Stimulated activated CD4-positive, alpha-beta T cell treated with anti-CD3 and anti-CD28 coated beads, Interleukin-12 subunit alpha, Interleukin-12 subunit beta, amount 100 ng/mL, for 24 hours (primary cell): Measurements from ENCODE around the gene RNASE7.
A peak's percentile ranks its signal among the peaks of the same experiment; 100 is the strongest.
"Not testable (repeated sequence)": the region's sequence is repeated elsewhere in the genome, so short reads cannot be mapped to it uniquely, and the experiment has no call there.

Experiments
- DNase-seq, 2 experiments: peaks; one replicate each; pipeline ENCODE4 v3.0.0-alpha.2; 2020; ENCODE audit warnings: low read depth in 2 of 2

Gene RNASE7

GRCh38 chr14:21041676-21042433, at the start of gene RNASE7:
Gene RNASE7, plus strand, starts transcription at chr14:21042362. Its CDS starts 631 bp downstream, at chr14:21042993.
- DNase-seq = no peak

DNA sequence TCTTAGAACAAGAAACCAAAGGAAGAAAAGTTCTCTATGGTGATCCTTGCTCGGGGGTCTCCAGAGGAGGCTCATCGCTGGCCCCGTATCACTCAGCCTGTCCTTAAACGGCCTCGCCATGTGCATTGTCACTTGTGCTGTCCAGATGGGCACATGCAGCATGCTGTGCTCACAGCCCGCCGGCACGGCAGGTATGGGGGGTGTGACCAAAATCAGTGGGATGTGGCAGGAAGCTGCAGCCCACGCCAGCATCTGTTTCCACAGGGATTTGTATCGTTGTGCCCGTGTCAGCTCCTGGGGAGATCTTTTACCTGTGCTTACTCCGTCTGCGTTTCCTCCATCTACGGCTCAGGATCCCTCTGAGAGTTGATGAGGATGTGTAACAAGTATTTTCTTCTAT, 45.6 kb upstream of the RNASE7 start:
- DNase-seq = no peak

GRCh38 chr14:20997115-20997514, 45.0 kb upstream of the RNASE7 start:
- no peak for DNase-seq

GRCh38 chr14:20997564-20997963, 44.6 kb upstream of the RNASE7 start:
- no peak for DNase-seq

- no peak for DNase-seq
These were observed 44.0 kb upstream of the RNASE7 start for GRCh38 chr14:20998139-20998538.

DNA sequence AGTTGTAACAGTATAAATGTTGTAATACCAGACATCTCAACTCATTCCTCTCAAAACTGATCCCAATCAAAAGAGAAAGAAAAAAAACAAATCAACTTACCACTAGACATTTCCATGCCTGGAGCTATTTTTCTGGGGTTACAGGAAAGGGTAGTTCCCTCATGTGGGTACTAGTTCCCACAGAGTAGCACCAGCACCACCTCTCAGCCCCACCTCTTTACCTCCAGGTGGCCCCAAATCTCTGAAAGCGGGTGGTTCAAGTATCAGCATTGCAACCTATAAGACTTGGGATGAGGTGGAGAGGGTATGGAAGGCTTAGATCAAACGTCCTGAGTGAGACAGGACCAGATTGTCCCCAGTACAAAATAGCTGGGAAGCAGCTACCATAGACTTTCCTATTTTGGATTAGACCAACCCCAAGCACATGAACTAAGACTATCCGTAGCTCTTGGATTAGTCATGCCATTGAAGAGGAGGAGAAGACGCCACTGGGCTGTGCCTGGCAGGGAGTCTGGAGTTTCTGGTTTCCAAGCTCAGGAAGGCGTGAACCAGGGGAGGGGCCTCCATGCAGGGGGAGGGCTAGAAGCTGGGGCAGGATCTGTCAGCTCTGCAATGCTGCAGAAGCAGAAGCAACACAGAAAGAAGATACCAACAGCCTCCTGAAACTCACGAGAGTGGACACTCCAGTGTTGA, 43.3 kb upstream of the RNASE7 start, which contains the start of gene SLC39A2:
TSS of gene SLC39A2 (plus strand) at position 620 of the 693 bp plus-strand sequence. CDS start 154 bp downstream, outside the sequence.
- DNase-seq = no peak

- DNase-seq = no peak
These were observed 42.6 kb upstream of the RNASE7 start for GRCh38 chr14:20999591-20999990.

- DNase-seq = no peak
These were observed 40.9 kb upstream of the RNASE7 start for GRCh38 chr14:21001218-21001617.

DNA sequence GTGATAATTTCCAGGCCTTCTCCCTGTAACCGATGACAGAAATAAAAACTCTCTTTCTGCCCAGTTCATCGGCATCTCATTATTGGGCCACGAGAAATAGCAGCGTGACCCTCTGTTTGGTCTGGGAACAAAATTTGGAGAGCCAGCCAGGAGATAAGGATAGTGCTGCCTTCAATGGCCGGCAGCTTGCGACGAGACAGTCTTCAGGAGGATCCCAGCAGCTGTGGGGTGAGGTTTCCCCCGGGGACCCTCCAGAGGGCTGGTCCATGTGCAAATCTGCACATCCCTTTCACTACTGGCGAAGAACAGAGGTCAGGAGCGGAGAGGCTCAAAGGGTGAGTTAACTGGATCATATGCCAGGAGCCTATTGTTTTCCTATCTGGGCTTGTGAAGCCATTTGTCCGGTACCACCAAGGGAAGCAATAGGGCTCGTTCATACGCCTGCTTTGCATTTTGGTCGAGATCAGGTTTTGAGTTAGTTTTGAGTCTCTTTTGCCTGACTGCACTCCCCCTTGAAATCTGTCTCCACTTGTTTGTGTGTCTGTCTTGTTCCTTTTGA, 38.3 kb upstream of the RNASE7 start:
- DNase-seq = no peak

DNA sequence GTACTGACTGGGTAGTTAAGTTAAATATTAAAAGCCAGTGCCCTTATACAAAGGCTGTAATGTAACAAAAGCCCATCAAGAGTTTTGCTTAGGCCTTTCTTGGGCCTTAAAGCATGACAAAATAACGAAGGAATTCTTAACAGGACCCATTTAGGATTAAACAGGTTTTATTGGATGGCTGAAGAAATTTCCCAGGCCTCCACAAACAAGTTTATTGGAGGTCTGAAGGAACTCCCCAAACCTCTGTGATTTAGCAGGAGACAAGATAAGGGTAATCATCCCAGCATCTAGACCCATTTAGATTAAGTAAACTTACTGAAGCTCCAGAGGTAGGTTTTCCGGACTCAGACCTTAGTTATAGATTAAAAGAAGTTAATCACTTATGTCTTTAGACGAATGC, 32.4 kb upstream of the RNASE7 start:
- not testable (repeated sequence) for DNase-seq

- DNase-seq = no peak
These were observed 31.0 kb upstream of the RNASE7 start for GRCh38 chr14:21011136-21011535.

DNA sequence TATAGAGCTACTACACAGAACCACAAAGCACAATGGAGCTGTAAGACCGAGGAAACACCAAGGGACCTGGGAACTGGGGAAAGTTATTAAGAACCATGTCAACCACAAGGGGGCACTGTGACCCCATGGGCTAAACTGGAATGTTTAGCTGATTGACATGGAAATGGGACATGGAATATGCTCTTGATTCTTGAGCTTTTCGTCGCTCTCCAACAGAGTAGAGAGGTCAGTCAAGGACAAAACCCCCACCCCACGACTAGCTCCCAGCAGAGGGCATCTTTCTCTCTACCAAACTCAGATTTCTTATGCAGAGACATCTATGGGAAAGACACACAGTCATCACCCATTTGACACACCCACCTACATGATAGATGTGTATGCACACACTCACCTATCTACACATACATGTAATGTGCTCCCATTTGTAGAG, 27.4 kb upstream of the RNASE7 start:
- peak; percentile 58 to 81 for DNase-seq

- DNase-seq = no peak
These were observed 26.9 kb upstream of the RNASE7 start for GRCh38 chr14:21015312-21015711.

DNA sequence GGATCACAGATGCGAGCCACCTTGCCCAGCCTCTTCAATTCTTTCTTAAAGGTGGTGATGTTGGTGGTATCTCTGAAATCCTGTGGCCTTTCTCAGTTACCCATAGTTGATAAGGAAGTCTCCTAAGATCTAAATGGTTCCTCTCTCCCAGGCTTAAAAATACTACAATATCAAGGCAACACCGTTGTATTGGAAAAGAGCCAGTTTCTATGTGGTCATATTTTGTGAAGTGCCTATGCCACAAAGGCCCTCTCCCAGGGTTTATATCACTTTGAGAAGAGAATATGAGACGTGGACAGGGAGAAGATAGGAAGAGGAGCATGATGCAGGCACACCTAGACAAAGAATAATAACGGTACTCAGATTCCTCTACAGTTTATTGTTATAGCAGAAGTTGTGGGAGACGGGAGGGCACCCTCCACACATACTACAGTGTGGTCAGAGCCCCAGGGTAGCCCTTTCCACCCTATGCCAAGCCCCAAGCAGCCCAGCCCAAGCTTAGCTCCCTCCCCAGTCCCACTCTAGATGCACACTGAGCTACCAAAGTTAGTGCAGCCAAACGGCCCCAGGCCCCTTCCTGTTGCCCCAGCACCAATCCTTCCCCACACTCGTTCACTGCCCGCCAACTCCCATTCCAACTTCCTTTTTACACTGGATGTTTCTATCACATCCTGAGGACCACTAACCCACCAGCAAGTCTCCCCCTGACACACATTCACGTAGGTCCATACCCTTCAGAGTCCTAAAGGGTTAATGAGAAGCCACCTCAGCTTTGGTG, 25.6 kb upstream of the RNASE7 start:
- no peak for DNase-seq

- DNase-seq = no peak
These were observed 24.5 kb upstream of the RNASE7 start for GRCh38 chr14:21017528-21018245.

GRCh38 chr14:21018286-21018685, 23.9 kb upstream of the RNASE7 start:
- no peak for DNase-seq

DNA sequence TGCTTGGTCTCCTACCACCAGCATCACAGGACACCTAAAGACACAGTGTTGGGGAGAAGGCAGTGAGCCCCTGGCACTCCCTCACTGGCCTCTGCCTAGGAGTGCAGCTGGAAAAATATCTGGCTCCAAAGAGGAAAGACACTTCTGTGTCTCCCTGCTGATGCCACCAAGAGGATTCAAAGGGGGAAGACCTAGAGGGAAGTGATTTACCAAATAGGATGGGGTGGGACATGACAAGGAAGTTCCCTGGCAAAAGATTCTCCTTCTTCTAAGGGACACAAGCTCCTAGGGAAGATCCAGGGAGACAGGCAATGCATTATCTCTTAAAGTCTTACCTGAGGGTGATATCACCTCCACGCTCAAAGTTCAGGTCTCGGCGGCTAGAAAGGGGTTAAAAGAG, 23.4 kb upstream of the RNASE7 start:
- DNase-seq = no peak

DNA sequence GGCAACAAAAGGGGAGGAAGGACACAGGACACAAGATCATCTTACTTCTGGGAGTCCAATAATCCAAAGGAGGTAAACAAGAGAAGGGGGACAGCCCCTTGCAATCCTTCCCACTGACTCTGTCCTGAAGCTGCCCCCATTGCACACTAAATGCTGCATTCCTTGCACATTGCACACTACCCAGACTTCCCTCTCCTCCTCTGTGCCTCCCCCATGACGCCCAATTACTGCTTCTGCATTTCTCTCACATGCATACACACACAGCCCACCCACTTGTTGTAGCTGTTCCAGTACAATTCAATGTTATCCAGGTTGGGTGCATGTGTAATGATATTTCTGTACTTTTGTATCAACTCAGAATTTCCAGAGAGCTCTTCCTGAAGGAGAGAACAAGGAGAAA, 22.8 kb upstream of the RNASE7 start:
- no peak for DNase-seq

DNA sequence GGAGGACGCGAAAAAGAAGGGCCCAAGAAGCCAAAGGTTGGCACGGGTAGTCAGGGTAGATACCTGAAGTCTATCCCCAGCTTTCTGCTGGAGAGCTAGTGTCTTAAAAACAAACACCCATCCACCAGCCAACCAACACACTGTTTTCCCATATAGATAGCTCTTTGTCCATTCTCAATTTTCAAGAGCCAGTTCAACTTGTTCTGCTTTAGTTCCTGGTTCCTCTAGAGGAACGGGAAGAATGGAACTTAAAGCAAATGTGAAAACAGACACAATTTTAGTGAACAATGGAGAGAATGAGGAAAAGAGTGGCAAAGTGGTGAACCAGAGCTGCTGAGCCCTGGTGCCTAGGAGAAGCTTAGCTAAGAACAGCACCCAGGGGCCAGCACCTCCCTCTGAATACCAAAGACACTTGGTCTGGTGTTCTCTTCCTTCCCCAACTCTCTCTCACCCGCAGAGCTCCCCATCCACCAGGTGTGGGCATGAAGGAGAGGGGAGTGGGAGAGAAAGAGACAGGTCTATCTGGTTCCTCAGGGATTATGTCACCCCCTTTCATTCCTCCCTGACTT, 21.1 kb upstream of the RNASE7 start:
- DNase-seq = no peak

GRCh38 chr14:21022686-21023085, 19.5 kb upstream of the RNASE7 start:
- no peak for DNase-seq

DNA sequence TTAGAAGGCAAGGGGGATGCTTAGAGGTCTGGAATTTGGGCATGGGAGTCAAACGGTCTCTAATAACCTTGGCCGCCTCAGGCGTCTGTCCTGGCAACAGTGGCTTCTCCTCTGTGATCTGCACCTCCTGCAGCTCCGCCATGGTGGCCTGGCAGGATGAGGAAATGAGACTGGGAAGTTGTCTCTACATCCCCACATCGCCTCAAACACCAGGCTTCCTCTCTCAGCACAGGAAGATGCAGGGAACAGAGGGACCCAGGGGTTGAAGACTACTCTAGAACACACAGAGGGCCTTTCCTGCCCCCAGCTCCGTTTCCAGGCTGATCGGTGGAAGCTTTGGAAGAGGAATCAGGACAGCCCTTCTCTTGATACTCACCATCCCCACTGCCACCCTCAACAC, 19.0 kb upstream of the RNASE7 start:
- DNase-seq = no peak
